ENCODE data around the gene ROBO4.

The ROBO4 gene

GRCh38 chr11:124897674-124898262 is at the start of gene ROBO4:
TSS of gene ROBO4 (minus strand) at chr11:124897865. CDS start at chr11:124897795, 70 bp downstream.
- Mint-ChIP-seq H3K4me3 (no peak within 1 kb of the TSS), H3K4me1 (peaks cover 6% of the 10 kb centered on the region), H3K9me3 (no peaks in the 10 kb centered on the region), H3K36me3 (no peaks in the 10 kb centered on the region), H3K27ac (no peak within 1 kb of the TSS)
- ATAC-seq (peak; percentile 6), DNase-seq (ENCODE audit: low spot score in 2 of 2) (peak in 1 of 2 donors; percentile 41)

DNA sequence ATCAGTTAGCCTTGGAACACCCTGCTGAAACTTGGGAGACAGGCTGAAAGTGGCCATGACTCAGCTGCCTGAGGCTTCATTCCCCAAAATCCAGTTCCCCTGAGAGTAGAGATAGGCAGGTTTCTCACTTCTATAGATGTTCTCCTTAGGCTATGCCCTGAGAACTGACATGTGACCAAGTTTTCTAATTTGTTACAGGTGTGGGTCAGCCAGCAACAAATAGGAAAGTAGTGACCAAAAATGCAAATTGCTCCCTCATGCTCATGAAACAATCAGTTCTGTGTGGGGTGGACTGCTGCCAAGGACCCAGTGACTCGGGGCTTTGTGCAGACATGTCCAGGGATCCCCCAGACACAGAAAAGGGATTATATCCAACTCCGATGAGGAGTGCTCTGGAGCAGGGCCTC is 49.1 kb upstream of the ROBO4 start:
- no peak for ATAC-seq
- no peak overlapping the region for H3K4me3 Mint-ChIP-seq
- H3K36me3 Mint-ChIP-seq = no peaks in the 10 kb centered on the region
- no peak overlapping the region for H3K27ac Mint-ChIP-seq
- DNase-seq (ENCODE audit: low spot score in 2 of 2) = no peak
- peaks cover 5% of the 10 kb centered on the region for H3K4me1 Mint-ChIP-seq
- H3K9me3 Mint-ChIP-seq = peaks cover 7% of the 10 kb centered on the region

DNA sequence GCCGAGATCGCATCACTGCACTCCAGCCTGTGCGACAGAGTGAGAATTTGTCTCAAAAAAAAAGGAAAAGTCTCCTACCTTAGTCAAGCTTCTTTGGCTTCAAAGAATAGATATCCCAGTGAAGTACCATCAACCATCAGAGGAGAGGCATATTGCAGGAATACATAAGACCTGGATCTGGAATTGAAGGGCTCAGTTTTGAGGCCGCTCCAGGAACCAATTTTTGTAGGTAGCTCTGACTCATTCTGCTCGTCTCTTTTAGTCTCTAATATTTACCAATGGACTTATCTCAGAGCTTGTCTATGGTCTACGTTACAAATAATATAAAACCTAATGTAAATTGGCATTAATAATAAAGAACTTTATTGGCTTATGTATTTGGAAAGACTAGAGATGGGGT is 48.2 kb upstream of the ROBO4 start:
- Mint-ChIP-seq H3K4me1 (peaks cover 5% of the 10 kb centered on the region), H3K27ac (no peak overlapping the region), H3K9me3 (peaks cover 7% of the 10 kb centered on the region), H3K36me3 (no peaks in the 10 kb centered on the region), H3K4me3 (no peak overlapping the region)
- no peak for ATAC-seq
- no peak for DNase-seq (ENCODE audit: low spot score in 2 of 2)

GRCh38 chr11:124944565-124944964 is 46.9 kb upstream of the ROBO4 start:
- no peak for ATAC-seq
- peaks cover 7% of the 10 kb centered on the region for H3K9me3 Mint-ChIP-seq
- no peak overlapping the region for H3K27ac Mint-ChIP-seq
- H3K4me3 Mint-ChIP-seq = no peak overlapping the region
- DNase-seq (ENCODE audit: low spot score in 2 of 2) = no peak
- H3K4me1 Mint-ChIP-seq = peaks cover 5% of the 10 kb centered on the region
- H3K36me3 Mint-ChIP-seq = no peaks in the 10 kb centered on the region

DNA sequence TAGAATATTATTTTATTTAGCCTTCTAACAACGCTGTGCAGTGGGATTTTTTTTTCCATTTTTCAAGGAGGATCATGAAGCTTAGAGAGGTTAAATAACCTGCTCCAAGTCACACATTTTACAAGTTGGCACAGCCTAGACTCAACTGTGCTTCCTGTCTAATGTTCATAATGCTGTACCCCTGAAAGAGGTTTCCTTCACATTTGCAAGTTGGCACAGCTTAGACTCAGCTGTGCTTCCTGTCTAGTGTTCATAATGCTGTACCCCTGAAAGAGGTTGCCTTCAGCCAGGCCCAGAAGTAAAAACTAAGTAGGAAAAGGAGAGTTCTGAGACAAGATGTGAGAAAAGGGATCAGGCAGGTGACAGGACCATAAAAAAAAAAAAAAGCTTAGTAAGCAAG is 46.1 kb upstream of the ROBO4 start:
- Mint-ChIP-seq H3K36me3 (no peaks in the 10 kb centered on the region), H3K9me3 (peaks cover 6% of the 10 kb centered on the region), H3K27ac (peak overlapping the region; percentile 30), H3K4me1 (peaks cover 5% of the 10 kb centered on the region), H3K4me3 (no peak overlapping the region)
- ATAC-seq (no peak), DNase-seq (ENCODE audit: low spot score in 2 of 2) (no peak)

DNA sequence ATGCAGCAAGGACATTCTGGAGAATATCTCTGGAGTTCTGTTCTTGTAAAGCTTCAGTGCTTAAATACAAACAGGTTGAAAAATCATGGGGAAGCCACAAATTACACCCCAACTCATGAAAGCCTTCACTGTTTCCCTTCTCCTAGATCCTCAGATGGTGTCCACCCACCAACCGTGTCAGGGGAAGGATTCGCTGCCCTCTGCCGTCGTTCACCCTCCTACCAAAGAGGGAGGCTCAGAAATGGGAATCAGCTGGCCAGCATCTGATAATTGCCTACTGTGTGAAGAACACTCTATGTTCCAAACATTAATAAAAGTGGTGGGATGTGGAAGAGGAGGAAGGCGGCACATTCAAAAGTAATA is 45.6 kb upstream of the ROBO4 start:
- Mint-ChIP-seq H3K9me3 (peaks cover under 1% of the 10 kb centered on the region), H3K4me3 (no peak overlapping the region), H3K36me3 (no peaks in the 10 kb centered on the region), H3K4me1 (peaks cover 5% of the 10 kb centered on the region), H3K27ac (no peak overlapping the region)
- ATAC-seq = no peak
- no peak for DNase-seq (ENCODE audit: low spot score in 2 of 2)

- no peaks in the 10 kb centered on the region for H3K9me3 Mint-ChIP-seq
- no peaks in the 10 kb centered on the region for H3K36me3 Mint-ChIP-seq
These were observed 45.0 kb upstream of the ROBO4 start for GRCh38 chr11:124942466-124943253.

DNA sequence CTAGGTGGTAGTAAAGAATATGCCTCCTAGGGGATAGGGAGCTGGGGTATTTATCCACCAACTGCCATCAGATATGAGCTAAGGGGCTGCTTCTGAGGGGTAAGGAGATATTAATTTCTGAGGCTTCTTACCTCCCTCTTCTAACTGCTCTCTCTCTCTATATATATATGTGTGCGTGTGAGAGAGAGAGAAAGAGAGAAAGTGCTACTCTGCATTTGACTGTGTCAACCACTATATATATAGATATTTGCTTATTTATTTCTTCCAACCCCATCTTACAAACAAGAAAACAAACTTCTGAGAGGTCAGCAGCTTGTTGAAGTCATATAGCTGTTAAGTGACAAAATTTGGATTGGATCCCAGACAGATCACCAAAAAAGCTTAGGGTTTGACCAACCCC is 44.0 kb upstream of the ROBO4 start:
- Mint-ChIP-seq H3K4me1 (peaks cover 5% of the 10 kb centered on the region), H3K4me3 (no peak overlapping the region), H3K36me3 (no peaks in the 10 kb centered on the region), H3K9me3 (no peaks in the 10 kb centered on the region), H3K27ac (no peak overlapping the region)
- DNase-seq (ENCODE audit: low spot score in 2 of 2) = no peak
- ATAC-seq = no peak

More at GRCh38 chr11:124942466-124943253, 45.0 kb upstream of the ROBO4 start:
- DNase-seq (ENCODE audit: low spot score in 2 of 2) (no peak), ATAC-seq (no peak)
- H3K4me1 Mint-ChIP-seq = peaks cover 5% of the 10 kb centered on the region
- H3K27ac Mint-ChIP-seq = no peak overlapping the region
- H3K4me3 Mint-ChIP-seq = no peak overlapping the region

DNA sequence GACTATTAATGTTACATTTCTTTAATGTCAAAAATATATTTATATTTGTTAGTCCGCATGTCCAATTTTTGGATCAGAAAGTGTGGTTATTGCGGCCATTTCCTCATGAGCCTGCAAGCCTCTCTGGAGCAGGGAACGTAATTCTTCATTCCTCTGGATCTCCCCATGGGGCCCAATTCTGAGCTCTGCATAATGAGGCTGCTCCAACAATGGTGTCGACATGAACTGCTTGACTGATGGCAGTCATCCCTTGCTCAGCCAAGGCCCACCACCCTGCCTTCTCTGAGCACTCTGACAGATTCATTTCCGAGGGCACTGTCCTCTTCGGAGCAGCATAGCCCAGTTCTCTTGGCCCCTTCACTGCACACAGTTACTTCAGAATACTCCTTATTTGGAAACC is 41.3 kb upstream of the ROBO4 start:
- no peak overlapping the region for H3K27ac Mint-ChIP-seq

GRCh38 chr11:124938206-124938765 is 40.6 kb upstream of the ROBO4 start:
- no peaks in the 10 kb centered on the region for H3K4me1 Mint-ChIP-seq
- DNase-seq (ENCODE audit: low spot score in 2 of 2) = peak in 1 of 2 donors; percentile 34
- H3K9me3 Mint-ChIP-seq = no peaks in the 10 kb centered on the region
- ATAC-seq = no peak
- H3K27ac Mint-ChIP-seq = no peak overlapping the region
- no peaks in the 10 kb centered on the region for H3K36me3 Mint-ChIP-seq
- H3K4me3 Mint-ChIP-seq = no peak overlapping the region

More for the DNA sequence above, 41.3 kb upstream of the ROBO4 start:
- Mint-ChIP-seq H3K4me1 (peaks cover 4% of the 10 kb centered on the region), H3K36me3 (no peaks in the 10 kb centered on the region), H3K4me3 (no peak overlapping the region), H3K9me3 (no peaks in the 10 kb centered on the region)
- ATAC-seq (no peak), DNase-seq (ENCODE audit: low spot score in 2 of 2) (no peak)

DNA sequence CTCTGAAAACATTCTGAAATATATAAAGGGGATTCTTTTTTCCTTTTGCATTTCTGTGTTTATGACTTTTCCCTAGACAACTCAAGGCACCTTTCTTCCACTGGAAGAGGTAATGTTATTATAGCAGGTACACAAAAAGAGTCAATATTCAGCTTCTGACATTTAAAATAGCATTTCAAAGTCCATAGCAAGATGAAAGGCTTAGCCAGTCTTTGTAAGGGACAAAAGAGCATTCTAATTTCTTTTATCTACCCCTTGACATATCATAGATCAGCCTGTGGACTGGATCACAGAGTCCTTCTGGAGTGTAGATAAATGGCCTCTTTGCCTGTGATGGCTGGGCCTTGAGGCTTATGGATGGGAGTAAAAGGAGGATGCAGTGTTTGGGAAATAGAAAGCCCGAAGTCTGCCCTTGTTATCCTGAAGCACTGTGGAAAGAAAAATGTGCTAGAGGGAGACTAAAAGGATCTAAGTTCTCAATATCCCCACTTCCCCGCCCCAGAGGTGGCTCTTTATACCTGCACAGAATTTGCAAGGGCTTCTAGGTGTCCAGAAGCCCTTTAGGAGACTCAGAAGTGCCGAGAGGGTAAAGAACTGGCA is 39.8 kb upstream of the ROBO4 start:
- no peaks in the 10 kb centered on the region for H3K36me3 Mint-ChIP-seq
- no peaks in the 10 kb centered on the region for H3K9me3 Mint-ChIP-seq
- H3K27ac Mint-ChIP-seq = no peak overlapping the region
- ATAC-seq (no peak), DNase-seq (ENCODE audit: low spot score in 2 of 2) (no peak)
- H3K4me1 Mint-ChIP-seq = no peaks in the 10 kb centered on the region
- no peak overlapping the region for H3K4me3 Mint-ChIP-seq

DNA sequence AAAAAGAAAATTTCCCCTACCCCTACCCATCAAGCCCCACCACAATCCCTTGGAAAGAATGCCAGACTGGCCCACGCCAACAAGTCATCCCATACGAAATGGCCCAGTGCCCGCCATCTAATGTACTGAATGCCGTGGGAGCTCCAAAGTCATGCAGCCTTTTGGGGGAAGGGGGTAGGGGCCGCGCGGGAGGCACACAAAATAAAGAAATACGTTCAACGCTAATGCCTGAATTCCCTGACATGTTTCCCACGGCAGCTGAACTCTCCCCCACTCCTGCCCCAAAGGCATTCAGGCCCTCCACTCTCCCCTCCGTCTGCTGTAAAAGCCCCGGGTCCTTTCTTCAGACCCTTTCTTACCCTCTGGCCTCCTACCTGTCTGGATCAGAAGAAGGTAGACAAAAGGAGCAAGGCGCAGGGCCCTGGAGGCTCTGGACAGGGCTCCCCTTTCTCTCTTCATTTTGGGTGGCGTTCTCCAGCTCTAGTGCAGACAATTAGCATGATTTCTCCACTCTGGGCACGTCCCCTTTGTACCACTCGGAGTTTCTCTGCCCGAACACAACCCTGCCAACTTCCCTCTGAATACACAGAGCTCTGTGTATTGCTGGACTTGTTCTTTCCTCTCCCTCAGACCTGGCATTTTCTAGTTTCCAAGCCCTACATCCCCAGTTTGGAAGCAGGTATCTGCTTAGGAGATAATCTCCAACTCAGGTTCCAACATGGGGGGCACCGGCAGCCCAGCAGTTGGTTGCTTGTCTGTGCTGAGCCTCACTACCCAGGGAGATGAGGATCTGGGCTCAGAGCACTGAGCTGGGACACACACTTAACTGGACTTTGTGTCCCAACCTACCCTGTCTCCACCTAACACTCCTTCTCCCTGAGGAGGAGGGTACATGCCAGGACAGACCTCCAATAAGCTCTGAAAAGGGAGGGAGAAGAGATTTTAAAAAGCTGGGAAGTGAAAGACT is 38.2 kb upstream of the ROBO4 start, which contains the start of gene HEPACAM:
Gene HEPACAM (minus strand): TSS at position 500 of the 967 bp plus-strand sequence. CDS start 41 bp downstream, at position 459.
- Mint-ChIP-seq H3K4me3 (no peak within 1 kb of the TSS), H3K27ac (no peak within 1 kb of the TSS), H3K9me3 (no peaks in the 10 kb centered on the region), H3K36me3 (no peaks in the 10 kb centered on the region), H3K4me1 (no peaks in the 10 kb centered on the region)
- ATAC-seq (no peak), DNase-seq (ENCODE audit: low spot score in 2 of 2) (peak in 1 of 2 donors; percentile 30)

GRCh38 chr11:124934862-124935547 is 37.3 kb upstream of the ROBO4 start:
- H3K9me3 Mint-ChIP-seq = no peaks in the 10 kb centered on the region
- H3K4me3 Mint-ChIP-seq = no peak overlapping the region
- H3K27ac Mint-ChIP-seq = no peak overlapping the region
- no peaks in the 10 kb centered on the region for H3K36me3 Mint-ChIP-seq
- H3K4me1 Mint-ChIP-seq = no peaks in the 10 kb centered on the region
- DNase-seq (ENCODE audit: low spot score in 2 of 2) (peak in 1 of 2 donors; percentile 7), ATAC-seq (no peak)

DNA sequence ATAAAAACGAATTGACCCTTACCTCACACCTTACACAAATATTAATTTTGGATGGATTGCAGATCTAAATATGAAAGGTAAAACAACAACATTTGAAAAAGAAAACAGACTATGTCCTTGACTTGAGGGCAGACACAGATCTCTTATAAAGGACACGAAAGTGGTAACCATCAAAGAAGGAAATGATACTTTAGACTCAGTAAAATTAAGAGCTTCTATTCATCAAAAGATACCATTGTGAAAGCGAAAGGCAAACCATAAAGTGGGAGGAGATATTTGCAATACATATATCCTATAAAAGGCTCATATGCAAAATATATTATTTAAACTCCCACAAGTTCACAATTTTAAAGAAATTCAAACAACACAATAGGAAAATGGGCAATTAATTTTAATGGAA is 33.1 kb upstream of the ROBO4 start:
- ATAC-seq (no peak), DNase-seq (ENCODE audit: low spot score in 2 of 2) (no peak)
- no peaks in the 10 kb centered on the region for H3K9me3 Mint-ChIP-seq
- no peak overlapping the region for H3K27ac Mint-ChIP-seq
- H3K4me1 Mint-ChIP-seq = no peaks in the 10 kb centered on the region
- no peak overlapping the region for H3K4me3 Mint-ChIP-seq
- H3K36me3 Mint-ChIP-seq = no peaks in the 10 kb centered on the region
